GM08714 (cell line): ENCODE results near the gene SSH2.

Experiments used
- H3K4me3 ChIP-seq: fragments of 200-500 bp; sonication (Bioruptor generic); 2 replicates; pipeline ENCODE4 v1.5.1; 2014; ENCODE audit warnings: mild to moderate bottlenecking, low read length, inconsistent platforms
- ZNF274 ChIP-seq: IDR thresholded peaks from 2 replicates; pipeline ENCODE4 v1.6.1; 2012; ENCODE audit warnings: mild to moderate bottlenecking, low read depth, low read length

SSH2 gene

DNA sequence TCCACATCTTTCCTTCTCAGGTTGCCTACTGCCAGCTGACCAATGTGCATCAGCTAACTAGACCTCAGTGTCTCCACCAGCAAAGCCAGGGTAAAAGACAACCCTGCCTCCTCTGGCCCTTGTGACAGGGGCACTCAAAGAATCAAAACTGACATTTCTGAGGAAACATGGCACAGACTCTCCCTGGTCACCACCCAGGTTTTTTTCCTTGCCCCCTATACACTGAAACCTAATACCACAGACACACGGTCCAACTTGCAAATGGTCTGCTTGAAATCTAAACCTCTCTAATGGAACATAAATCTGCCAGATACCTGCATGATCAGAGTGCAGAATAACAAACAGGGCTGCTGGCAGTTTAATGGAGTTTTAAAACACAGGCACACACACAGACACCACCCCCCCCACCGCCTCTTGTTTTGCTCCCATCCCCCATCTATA is 287.8 kb downstream of the SSH2 start:
- H3K4me3 ChIP-seq = no peak overlapping the region
- no peak for TF ChIP-seq ZNF274

DNA sequence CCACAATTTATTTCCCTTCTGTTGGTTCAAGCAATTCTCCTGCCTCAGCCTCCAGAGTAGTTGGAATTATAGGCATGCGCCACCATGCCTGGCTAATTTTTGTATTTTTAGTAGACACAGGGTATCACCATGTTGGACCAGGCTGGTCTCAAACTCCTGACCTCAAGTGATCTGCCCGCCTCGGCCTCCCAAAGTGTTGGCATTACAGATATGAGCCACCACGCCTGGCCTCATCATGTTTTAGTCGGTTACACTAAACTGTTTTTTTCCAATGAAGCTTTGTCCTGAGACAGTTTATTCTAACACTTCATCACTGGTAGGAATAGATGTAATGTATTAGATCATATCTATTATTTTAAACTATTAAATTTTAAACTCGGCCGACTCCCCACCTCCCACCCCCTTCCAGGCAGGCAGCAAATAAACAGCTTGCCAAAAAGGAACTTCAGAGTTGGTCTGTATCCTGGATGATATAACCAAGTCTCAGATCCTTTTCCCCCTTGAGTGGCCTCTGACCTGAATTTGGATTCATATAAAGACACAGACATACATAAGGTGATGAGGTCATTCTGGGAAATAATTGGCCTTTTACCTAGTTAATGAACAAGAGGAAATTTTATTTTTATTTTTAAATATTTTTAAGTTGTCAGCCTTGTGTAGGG is 288.9 kb downstream of the SSH2 start:
- H3K4me3 ChIP-seq = no peak overlapping the region
- TF ChIP-seq ZNF274 = no peak

GRCh38 chr17:29640413-29640812 is 289.6 kb downstream of the SSH2 start:
- no peak overlapping the region for H3K4me3 ChIP-seq
- TF ChIP-seq ZNF274 = no peak

GRCh38 chr17:29633886-29634285 is 296.1 kb downstream of the SSH2 start:
- TF ChIP-seq ZNF274 = no peak
- H3K4me3 ChIP-seq = no peak overlapping the region

- no peak overlapping the region for H3K4me3 ChIP-seq
- no peak for TF ChIP-seq ZNF274
These were observed 299.3 kb downstream of the SSH2 start for GRCh38 chr17:29630630-29631193.

- no peak for TF ChIP-seq ZNF274
- H3K4me3 ChIP-seq = no peak overlapping the region
These were observed 300.2 kb downstream of the SSH2 start for GRCh38 chr17:29629839-29630238.

GRCh38 chr17:29628644-29629043 is 301.4 kb downstream of the SSH2 start:
- no peak overlapping the region for H3K4me3 ChIP-seq
- no peak for TF ChIP-seq ZNF274

DNA sequence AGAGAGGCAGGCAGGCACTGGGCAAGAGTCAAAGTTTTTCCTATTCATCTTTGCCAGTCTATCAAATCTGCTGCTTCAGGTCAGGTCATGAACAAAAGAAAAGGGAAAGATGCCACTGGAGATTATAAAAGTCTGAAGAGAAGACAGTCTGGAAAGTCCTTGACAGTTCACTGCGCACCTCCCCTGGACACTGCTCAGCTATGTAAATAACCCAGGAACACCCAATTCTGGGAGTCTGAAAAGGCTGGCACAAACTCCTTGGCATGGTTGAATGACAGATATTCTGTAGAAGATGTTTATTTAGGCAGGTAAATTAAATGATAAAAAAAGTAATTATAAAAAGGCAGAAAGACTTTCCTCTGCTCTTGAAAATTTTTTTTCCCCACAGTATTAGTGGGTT is 302.1 kb downstream of the SSH2 start:
- no peak for TF ChIP-seq ZNF274
- no peak overlapping the region for H3K4me3 ChIP-seq

DNA sequence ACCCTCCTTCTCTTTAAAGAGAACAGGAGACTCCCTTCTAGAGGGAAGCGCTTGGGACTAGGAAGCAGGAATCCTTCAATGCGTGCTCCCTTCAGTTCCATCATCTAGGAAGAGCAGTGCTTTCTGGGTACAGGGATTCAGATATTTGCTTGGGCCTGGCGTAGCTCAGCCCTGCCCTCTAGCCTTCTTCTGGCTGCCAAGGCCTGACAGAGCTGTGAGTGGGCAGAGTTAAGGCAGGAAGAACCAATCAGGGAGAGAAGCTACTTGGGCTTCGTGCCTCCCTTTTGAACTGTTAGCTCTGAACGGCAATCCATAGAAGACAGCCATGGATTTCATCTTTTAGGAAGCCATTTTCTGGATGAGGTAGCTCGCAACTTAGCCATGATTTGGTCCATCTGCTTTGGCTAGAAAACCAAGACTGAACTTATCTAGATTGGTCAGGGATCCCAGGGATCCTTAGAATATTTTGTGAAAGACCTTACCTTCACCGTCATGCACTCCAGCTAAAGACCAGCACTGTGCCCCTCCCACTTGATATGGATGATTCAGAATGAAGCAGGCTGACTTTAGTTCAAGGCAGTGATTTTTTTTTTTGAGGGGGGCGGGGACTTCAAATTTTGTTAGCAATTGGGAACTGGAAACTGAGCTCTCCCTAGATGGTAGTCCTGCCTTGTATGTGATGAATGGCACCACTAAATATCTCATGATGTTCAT is 304.8 kb downstream of the SSH2 start:
- no peak overlapping the region for H3K4me3 ChIP-seq
- TF ChIP-seq ZNF274 = no peak

- no peak overlapping the region for H3K4me3 ChIP-seq
- no peak for TF ChIP-seq ZNF274
These were observed 305.4 kb downstream of the SSH2 start for GRCh38 chr17:29624586-29624985.

GRCh38 chr17:29623283-29623647 is 306.8 kb downstream of the SSH2 start:
- no peak for TF ChIP-seq ZNF274
- H3K4me3 ChIP-seq = peak overlapping the region; percentile 57; the same call in 1 of the 2 replicates

DNA sequence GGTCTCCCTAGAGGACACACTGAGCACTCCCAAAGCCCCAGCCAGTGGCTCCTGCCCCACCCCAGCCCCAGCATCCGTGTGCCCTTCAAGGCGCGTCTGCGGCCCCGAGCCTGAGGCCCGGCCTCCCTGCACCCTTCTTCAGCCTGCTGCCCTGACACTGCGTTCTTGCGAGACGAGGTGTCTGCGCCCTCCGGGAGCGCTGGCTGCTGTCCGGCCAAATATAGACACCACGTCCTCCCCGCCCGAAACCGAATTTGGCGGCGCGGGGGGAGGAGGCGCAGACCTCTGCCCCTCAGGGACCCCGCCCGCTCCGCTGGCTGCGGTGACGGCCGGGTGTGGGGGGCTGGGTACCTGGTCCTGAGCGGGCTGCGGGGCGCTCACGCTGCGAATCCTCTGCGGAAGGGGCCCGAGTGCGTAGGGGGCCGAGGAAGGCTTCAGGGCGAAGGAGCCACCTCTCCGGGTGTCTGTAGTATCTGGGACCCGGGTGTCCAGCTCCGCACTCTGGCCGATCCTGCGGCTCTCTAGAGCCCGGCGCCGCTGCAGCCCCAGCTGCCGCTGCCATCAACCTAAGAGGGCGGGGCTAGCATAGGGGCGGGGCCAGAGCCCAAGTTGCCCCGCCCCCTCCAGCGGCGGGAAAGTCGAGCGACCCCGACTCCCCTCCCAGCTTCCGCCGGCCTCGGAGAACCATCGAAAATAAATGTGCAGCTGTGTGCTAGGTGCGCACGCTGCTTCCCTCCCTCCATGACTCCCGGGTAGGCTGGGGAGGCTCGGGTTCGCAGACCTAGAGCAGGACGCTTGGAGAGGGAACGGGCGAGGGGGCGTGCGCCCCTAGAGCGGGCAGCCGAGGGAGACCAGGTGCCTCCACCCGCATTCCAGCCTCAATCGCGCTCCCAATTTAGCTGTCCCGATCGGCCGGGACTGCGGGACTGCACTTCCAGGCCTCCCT is 307.4 kb downstream of the SSH2 start, which contains the start of gene CORO6:
Gene CORO6, minus strand, starts transcription at position 576 of the 946 bp plus-strand sequence. CDS start 1,491 bp downstream, outside the sequence.
- no peak for TF ChIP-seq ZNF274
- H3K4me3 ChIP-seq = peak within 1 kb of the TSS; percentile 57; the same call in 1 of the 2 replicates

- no peak for TF ChIP-seq ZNF274
- H3K4me3 ChIP-seq = peak overlapping the region; percentile 57; the same call in 1 of the 2 replicates
These were observed 308.3 kb downstream of the SSH2 start for GRCh38 chr17:29621751-29622194.
